ENCODE data around the gene DYNLRB2.

GRCh38 chr16:80500116-80500859 is 40.5 kb upstream of the DYNLRB2 start:
- peak; percentile 42 for TF ChIP-seq CTCF (conservative IDR thresholded peaks at IDR 0.05; ENCODE audit: low read length)
- TF ChIP-seq EZH2phosphoT487 (IDR thresholded peaks at IDR 0.05; ENCODE audit: borderline replicate concordance) = no peak
